Measurements from ENCODE around the gene TMED8.
"Not testable (repeated sequence)": the region's sequence is repeated elsewhere in the genome, so short reads cannot be mapped to it uniquely, and the experiment has no call there.

The TMED8 gene

DNA sequence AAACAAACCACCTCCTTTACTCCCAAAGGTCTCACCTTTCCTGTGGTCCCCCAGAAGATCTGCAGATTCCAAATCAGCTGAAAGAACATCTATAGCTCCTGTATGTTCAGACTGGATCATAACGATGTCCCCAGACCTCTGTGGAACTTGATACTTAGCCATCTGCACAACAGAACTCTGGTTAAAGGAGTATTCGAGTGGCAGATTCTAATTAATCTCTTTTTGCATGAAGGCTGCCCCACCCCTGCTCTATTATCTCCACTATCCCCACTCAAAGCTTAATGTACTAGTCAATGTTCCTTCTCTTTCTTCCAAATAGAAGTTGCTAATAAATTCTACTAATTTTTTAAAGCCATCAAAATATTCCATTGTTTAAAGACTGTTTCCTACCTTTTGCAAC lies 33.2 kb downstream of the TMED8 start:
- no peaks in the 10 kb centered on the region for H3K27me3 Mint-ChIP-seq
- H3K4me3 Mint-ChIP-seq, result no peak overlapping the region
- peaks cover 19% of the 10 kb centered on the region for H3K36me3 Mint-ChIP-seq (ENCODE audit: low read depth)
- H3K4me1 Mint-ChIP-seq, result no peaks in the 10 kb centered on the region
- H3K9me3 Mint-ChIP-seq, result no peaks in the 10 kb centered on the region
- DNase-seq, result no peak
- H3K27ac Mint-ChIP-seq, result no peak overlapping the region
- no peak for ATAC-seq

GRCh38 chr14:77342726-77343397 lies 34.0 kb downstream of the TMED8 start:
- Mint-ChIP-seq H3K27ac (no peak overlapping the region), H3K4me1 (no peaks in the 10 kb centered on the region), H3K9me3 (no peaks in the 10 kb centered on the region), H3K27me3 (no peaks in the 10 kb centered on the region), H3K4me3 (no peak overlapping the region), H3K36me3 (ENCODE audit: low read depth) (peaks cover 19% of the 10 kb centered on the region)
- DNase-seq (no peak), ATAC-seq (no peak)

GRCh38 chr14:77340389-77340788 lies 36.5 kb downstream of the TMED8 start:
- H3K36me3 Mint-ChIP-seq (ENCODE audit: low read depth), result peaks cover 17% of the 10 kb centered on the region
- no peaks in the 10 kb centered on the region for H3K4me1 Mint-ChIP-seq
- ATAC-seq, result no peak

DNA sequence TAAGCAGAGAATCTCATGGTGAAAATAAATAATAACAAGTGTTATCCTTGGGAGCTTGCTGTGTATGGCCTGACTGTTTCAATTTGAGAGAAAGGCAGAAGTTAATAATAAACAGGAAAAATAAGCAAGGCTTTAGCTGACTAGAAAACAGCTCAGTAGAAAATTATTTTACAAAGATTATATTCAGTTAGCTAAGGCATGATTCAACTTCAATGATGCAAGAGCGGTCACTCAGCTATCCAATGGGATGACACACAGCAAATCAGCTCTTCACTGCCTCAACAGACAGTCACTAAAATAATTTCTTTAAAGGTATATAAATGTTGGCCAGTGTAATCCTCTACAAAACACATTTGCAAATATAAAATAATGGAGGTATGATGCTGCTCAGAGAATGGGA lies 37.5 kb downstream of the TMED8 start:
- H3K36me3 Mint-ChIP-seq (ENCODE audit: low read depth), result peaks cover 17% of the 10 kb centered on the region
- no peaks in the 10 kb centered on the region for H3K4me1 Mint-ChIP-seq
- ATAC-seq (no peak), DNase-seq (no peak)
- H3K27me3 Mint-ChIP-seq, result no peaks in the 10 kb centered on the region
- H3K4me3 Mint-ChIP-seq, result no peak overlapping the region
- H3K27ac Mint-ChIP-seq, result no peak overlapping the region
- no peaks in the 10 kb centered on the region for H3K9me3 Mint-ChIP-seq

More at GRCh38 chr14:77340389-77340788, 36.5 kb downstream of the TMED8 start:
- Mint-ChIP-seq H3K9me3 (no peaks in the 10 kb centered on the region), H3K27me3 (no peaks in the 10 kb centered on the region), H3K27ac (no peak overlapping the region), H3K4me3 (no peak overlapping the region)
- DNase-seq, result no peak

DNA sequence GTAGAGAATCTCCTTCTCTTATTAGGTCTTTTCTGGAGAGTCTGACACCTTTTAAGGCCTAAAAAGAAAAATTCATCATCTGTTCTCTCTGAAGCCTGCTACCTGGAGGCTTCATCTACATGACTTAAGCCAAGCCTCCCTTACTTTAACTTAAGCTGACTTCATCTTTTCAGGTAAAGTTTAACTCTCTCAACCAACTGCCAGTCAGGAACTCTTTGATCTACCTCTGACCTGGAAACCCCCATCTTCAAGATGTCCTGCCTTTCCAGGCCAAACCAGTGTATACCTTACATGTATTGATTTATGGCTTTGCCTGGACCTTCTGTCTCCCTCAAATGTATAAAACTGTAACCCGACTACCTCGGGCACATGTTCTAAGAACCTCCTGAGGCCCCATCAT lies 38.6 kb downstream of the TMED8 start:
- ATAC-seq, result no peak
- Mint-ChIP-seq H3K27ac (no peak overlapping the region), H3K4me1 (no peaks in the 10 kb centered on the region), H3K9me3 (no peaks in the 10 kb centered on the region), H3K27me3 (no peaks in the 10 kb centered on the region), H3K36me3 (ENCODE audit: low read depth) (peaks cover 17% of the 10 kb centered on the region), H3K4me3 (no peak overlapping the region)
- DNase-seq, result no peak

GRCh38 chr14:77337880-77338279 lies 39.0 kb downstream of the TMED8 start:
- no peak overlapping the region for H3K4me3 Mint-ChIP-seq
- no peaks in the 10 kb centered on the region for H3K9me3 Mint-ChIP-seq
- DNase-seq (no peak), ATAC-seq (no peak)
- no peaks in the 10 kb centered on the region for H3K27me3 Mint-ChIP-seq
- H3K4me1 Mint-ChIP-seq, result no peaks in the 10 kb centered on the region
- peaks cover 14% of the 10 kb centered on the region for H3K36me3 Mint-ChIP-seq (ENCODE audit: low read depth)
- no peak overlapping the region for H3K27ac Mint-ChIP-seq

DNA sequence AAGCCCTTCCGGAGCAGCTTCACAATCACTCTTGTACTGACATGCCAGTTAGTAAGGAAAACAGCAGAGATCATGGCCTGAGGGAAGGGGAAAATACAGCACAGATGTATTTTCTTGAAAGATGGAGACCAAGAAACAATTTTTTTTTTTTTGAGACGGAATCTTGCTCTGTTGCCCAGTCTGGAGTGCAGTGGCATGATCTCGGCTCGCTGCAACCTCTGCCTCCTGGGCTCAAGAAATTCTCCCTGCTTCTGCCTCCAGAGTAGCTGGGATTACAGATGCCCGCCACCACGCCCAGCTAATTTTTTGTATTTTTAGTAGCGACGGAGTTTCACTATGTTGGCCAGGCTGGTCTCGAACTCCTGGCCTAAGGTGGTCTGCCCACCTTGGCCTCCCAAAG lies 39.6 kb downstream of the TMED8 start:
- H3K4me1 Mint-ChIP-seq, H3K27ac Mint-ChIP-seq, H3K27me3 Mint-ChIP-seq, DNase-seq, ATAC-seq, H3K4me3 Mint-ChIP-seq, H3K9me3 Mint-ChIP-seq: not testable (repeated sequence)
- peaks cover 14% of the 10 kb centered on the region for H3K36me3 Mint-ChIP-seq (ENCODE audit: low read depth)

- no peaks in the 10 kb centered on the region for H3K9me3 Mint-ChIP-seq
- H3K4me3 Mint-ChIP-seq, result no peak overlapping the region
- no peak overlapping the region for H3K27ac Mint-ChIP-seq
- ATAC-seq (no peak), DNase-seq (no peak)
- H3K4me1 Mint-ChIP-seq, result no peaks in the 10 kb centered on the region
- no peaks in the 10 kb centered on the region for H3K27me3 Mint-ChIP-seq
- peaks cover 9% of the 10 kb centered on the region for H3K36me3 Mint-ChIP-seq (ENCODE audit: low read depth)
These were observed 41.3 kb downstream of the TMED8 start for GRCh38 chr14:77335576-77335975.

DNA sequence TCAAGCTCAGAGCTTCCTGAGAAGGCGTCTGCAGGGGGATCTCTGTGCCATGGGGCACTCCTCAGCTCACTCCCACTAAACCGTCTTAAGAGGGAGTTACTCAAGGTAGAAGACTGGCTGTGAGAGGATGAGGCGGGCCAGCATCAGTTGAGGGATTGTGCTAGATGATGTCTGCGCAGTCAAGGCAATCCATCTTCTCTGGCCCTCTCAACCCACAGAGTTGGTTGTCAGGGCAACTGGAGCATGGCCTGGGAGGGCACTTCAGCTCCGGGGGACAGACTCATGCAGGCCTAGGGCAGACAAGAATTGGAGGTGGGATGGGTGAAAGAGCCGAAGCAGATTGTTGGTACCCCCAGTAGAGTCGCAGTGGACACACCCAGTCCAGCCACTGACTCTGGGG lies 47.0 kb downstream of the TMED8 start:
- Mint-ChIP-seq H3K36me3 (ENCODE audit: low read depth) (no peaks in the 10 kb centered on the region), H3K27me3 (no peaks in the 10 kb centered on the region), H3K4me1 (no peaks in the 10 kb centered on the region), H3K4me3 (no peak overlapping the region), H3K9me3 (no peaks in the 10 kb centered on the region), H3K27ac (no peak overlapping the region)
- ATAC-seq (no peak), DNase-seq (no peak)

DNA sequence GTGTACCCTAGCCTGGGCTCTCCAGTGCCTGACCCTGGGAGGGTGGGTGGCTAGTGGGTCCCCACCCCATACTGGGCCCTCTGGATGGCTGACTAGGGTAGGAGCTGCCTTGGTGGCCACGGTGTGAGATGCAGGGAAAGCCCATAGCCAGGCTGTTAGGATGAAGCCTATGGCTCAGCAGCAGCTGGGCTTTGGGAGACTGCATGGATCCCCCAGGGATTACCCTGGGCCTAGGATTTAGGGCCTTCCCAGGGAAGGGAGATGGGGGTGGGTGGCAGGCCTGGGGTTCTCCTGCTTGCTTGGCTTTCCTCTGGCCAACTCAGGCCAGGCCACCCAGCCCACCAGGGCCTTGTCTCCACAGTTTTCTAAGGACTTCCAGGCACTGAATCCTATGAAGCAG lies 49.8 kb downstream of the TMED8 start:
- H3K4me1 Mint-ChIP-seq, result peaks cover 5% of the 10 kb centered on the region
- H3K27me3 Mint-ChIP-seq, result no peaks in the 10 kb centered on the region
- DNase-seq (no peak), ATAC-seq (no peak)
- H3K4me3 Mint-ChIP-seq, result no peak overlapping the region
- no peaks in the 10 kb centered on the region for H3K36me3 Mint-ChIP-seq (ENCODE audit: low read depth)
- H3K9me3 Mint-ChIP-seq, result no peaks in the 10 kb centered on the region
- no peak overlapping the region for H3K27ac Mint-ChIP-seq

DNA sequence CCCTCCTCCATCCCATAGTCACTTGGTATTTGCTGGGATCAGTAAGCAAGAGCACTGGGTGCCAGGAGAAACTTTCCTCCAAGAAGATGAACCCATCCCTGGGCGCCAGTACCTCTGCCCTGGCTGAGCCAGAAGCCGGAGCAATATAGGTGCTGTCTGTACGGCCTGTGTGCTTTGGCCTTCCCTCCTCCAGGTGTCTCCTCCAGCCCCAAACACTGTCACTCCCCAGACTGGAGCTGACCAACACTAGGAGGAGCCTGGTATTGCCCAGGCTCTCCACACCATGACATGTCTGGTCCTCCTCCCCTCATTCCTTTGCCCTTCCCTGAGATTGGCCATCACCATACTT lies 51.2 kb downstream of the TMED8 start:
- Mint-ChIP-seq H3K36me3 (ENCODE audit: low read depth) (no peaks in the 10 kb centered on the region), H3K9me3 (no peaks in the 10 kb centered on the region), H3K27me3 (no peaks in the 10 kb centered on the region), H3K4me3 (no peak overlapping the region), H3K4me1 (peaks cover 14% of the 10 kb centered on the region), H3K27ac (no peak overlapping the region)
- DNase-seq (no peak), ATAC-seq (no peak)

- H3K27me3 Mint-ChIP-seq, result no peaks in the 10 kb centered on the region
- no peaks in the 10 kb centered on the region for H3K36me3 Mint-ChIP-seq (ENCODE audit: low read depth)
- no peaks in the 10 kb centered on the region for H3K9me3 Mint-ChIP-seq
- no peak for DNase-seq
- no peak overlapping the region for H3K4me3 Mint-ChIP-seq
- H3K27ac Mint-ChIP-seq, result no peak overlapping the region
- peaks cover 16% of the 10 kb centered on the region for H3K4me1 Mint-ChIP-seq
- no peak for ATAC-seq
These were observed 51.8 kb downstream of the TMED8 start for GRCh38 chr14:77324816-77325745.

DNA sequence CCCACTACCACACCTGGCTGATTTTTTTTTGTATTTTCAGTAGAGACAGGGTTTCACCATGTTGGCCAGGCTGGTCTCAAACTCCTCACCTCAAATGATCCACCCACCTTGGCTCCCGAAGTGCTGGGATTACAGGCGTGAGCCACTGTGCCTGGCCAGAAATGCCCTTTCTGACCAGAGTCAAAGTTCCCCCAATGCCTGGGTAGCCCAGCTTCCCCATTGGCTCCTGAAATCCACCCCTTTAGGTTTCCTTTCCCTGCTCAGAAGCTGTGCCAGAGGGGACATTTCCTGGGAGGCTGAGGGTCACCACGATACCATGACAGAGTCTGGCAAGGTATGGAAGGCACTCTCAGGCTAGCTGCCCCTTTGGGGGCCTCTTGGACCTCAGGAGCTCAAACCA lies 52.6 kb downstream of the TMED8 start:
- Mint-ChIP-seq H3K4me3 (no peak overlapping the region), H3K36me3 (ENCODE audit: low read depth) (no peaks in the 10 kb centered on the region), H3K27me3 (no peaks in the 10 kb centered on the region), H3K4me1 (peaks cover 22% of the 10 kb centered on the region), H3K9me3 (no peaks in the 10 kb centered on the region), H3K27ac (no peak overlapping the region)
- no peak for ATAC-seq
- DNase-seq, result no peak

GRCh38 chr14:77323571-77323970 lies 53.3 kb downstream of the TMED8 start:
- Mint-ChIP-seq H3K4me3 (no peak overlapping the region), H3K27me3 (no peaks in the 10 kb centered on the region), H3K27ac (no peak overlapping the region)

GRCh38 chr14:77322951-77323350 lies 53.9 kb downstream of the TMED8 start:
- DNase-seq (no peak), ATAC-seq (no peak)
- H3K4me1 Mint-ChIP-seq, result peaks cover 23% of the 10 kb centered on the region
- no peaks in the 10 kb centered on the region for H3K9me3 Mint-ChIP-seq
- H3K4me3 Mint-ChIP-seq, result no peak overlapping the region
- H3K27me3 Mint-ChIP-seq, result no peaks in the 10 kb centered on the region
- H3K27ac Mint-ChIP-seq, result no peak overlapping the region
- H3K36me3 Mint-ChIP-seq (ENCODE audit: low read depth), result no peaks in the 10 kb centered on the region

More at GRCh38 chr14:77323571-77323970, 53.3 kb downstream of the TMED8 start:
- no peak for DNase-seq
- Mint-ChIP-seq H3K4me1 (peaks cover 23% of the 10 kb centered on the region), H3K9me3 (no peaks in the 10 kb centered on the region), H3K36me3 (ENCODE audit: low read depth) (no peaks in the 10 kb centered on the region)
- no peak for ATAC-seq
